Stomach (tissue), 4 donors: ENCODE measurements around the gene ZFPM1.

Experiments used
- POLR2A ChIP-seq, 4 donors: fragments of 450-650 bp; IDR thresholded peaks; one replicate each; pipeline ENCODE4 v1.6.1; 2016; ENCODE audit warnings: antibody characterized with exemption in 4 of 4, control low read depth in 2 of 4, mild to moderate bottlenecking in 1 of 4, moderate library complexity in 1 of 4
- TF ChIP-seq, protein P1 (sequence below), 7 experiments: fragments of 450-650 bp in 4 of 7; fragments of 200-600 bp in 3 of 7; sonication (generic) in 3 of 7; IDR thresholded peaks; one replicate each; pipeline ENCODE4 v1.5.1; 2016 to 2019; ENCODE audit warnings: antibody characterized with exemption in 7 of 7, control low read depth in 2 of 7, mild to moderate bottlenecking in 1 of 7

DNA sequence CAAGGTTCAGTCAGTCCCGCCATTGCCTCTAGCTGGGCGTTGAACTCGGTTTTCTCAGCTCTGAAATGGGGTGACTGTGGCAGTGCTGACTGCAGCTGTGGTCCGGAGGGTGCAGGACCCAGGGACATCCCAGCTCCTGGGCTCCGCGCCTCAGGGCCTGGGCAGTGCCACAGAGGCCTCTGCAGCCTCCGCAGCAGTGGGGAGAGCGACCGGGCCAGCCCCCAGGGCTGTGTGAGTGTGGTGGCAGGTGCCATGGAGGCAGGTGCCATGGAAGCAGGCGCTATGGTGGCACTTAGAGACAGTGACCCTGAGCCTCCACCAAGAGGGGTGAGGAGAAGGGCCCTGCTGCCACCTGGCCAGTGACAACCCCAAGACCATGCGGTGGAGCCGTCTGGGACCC is 39.4 kb upstream of the ZFPM1 start:
- TF ChIP-seq, protein P1, sequence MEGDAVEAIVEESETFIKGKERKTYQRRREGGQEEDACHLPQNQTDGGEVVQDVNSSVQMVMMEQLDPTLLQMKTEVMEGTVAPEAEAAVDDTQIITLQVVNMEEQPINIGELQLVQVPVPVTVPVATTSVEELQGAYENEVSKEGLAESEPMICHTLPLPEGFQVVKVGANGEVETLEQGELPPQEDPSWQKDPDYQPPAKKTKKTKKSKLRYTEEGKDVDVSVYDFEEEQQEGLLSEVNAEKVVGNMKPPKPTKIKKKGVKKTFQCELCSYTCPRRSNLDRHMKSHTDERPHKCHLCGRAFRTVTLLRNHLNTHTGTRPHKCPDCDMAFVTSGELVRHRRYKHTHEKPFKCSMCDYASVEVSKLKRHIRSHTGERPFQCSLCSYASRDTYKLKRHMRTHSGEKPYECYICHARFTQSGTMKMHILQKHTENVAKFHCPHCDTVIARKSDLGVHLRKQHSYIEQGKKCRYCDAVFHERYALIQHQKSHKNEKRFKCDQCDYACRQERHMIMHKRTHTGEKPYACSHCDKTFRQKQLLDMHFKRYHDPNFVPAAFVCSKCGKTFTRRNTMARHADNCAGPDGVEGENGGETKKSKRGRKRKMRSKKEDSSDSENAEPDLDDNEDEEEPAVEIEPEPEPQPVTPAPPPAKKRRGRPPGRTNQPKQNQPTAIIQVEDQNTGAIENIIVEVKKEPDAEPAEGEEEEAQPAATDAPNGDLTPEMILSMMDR (IDR thresholded peaks at IDR 0.05) = no peak
- TF ChIP-seq POLR2A (IDR thresholded peaks at IDR 0.05) = no peak
